ENCODE measurements around the gene TRPM1.

TRPM1 gene

DNA sequence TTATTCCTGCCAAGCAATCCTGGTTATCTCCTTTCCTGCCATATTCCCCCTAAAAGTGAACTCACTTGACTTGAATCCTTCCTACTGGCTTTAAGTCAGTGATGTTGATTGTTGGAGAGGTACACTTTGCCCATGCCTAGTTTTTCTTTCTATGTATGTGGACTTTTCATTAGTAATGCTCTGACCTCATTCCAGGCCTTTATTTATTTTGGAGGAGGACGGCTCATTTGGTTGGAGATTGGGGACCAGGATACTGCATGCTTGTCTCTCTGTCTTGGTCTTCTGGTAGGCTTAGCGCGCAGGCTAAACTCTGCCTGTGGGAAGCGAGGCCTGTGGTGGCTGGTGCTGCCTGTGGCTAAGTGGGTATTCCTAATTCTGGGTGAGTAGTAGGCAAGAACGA is 81.0 kb downstream of the TRPM1 start:
- DNase-seq (ENCODE audit: low read depth in 2 of 3, low spot score in 2 of 3): no peak

DNA sequence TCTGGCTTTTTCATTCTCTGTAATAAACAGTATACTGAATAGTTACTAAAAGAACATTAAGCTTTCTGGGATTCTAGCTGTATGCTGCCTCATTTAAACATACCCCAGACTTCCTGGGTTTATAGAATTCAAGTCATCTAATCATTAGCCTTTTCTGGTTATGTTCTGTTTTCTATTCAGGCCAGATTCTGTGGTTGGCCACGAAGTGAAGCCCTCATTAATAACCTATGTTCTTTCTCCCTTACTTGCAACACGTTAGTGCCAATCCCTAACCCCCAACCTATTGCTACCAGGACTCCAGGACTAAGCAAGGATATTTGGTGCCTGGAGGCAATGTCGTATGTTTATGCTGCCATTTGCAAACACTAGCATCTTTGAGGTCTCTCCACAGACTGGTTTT is 81.5 kb downstream of the TRPM1 start:
- no peak for DNase-seq (ENCODE audit: low read depth in 2 of 3, low spot score in 2 of 3)

DNA sequence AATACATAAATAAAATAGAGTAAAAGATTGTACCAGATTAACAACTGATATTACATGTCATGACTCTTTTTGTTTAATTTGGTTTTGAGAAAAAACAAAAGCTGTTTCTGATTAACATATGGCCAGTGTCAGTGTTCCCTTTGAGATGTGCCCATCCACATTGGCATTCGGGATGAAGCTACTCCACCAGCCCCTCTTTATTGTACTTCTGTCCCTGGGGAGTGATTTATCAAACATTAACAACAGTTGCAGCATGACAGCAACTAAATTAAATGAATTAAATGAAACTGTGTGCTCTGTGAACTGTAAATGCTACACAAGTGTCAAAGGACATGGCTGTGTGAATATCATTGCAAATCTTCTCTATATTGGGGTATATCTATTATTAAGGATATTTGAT is 84.2 kb downstream of the TRPM1 start:
- no peak for DNase-seq (ENCODE audit: low read depth in 2 of 3, low spot score in 2 of 3)

- DNase-seq (ENCODE audit: low read depth in 2 of 3, low spot score in 2 of 3): no peak
Observed at GRCh38 chr15:31016446-31016915, 85.0 kb downstream of the TRPM1 start.

DNA sequence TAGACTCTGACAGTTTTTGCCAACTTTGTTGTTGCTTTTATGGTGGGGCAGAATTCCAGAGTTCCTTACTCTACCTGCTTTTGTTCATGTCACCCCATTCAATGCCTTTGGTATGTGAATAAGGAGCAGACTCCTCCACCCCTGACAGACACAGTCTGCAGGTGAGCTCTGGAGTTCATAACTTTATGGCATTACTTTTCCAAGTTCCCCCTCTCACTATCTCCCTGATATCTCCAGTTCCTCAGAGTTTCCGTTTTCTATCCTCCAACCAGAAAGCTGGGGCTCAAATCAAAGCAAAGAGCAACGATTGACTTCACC is 87.0 kb downstream of the TRPM1 start:
- no peak for DNase-seq (ENCODE audit: low read depth in 2 of 3, low spot score in 2 of 3)

DNA sequence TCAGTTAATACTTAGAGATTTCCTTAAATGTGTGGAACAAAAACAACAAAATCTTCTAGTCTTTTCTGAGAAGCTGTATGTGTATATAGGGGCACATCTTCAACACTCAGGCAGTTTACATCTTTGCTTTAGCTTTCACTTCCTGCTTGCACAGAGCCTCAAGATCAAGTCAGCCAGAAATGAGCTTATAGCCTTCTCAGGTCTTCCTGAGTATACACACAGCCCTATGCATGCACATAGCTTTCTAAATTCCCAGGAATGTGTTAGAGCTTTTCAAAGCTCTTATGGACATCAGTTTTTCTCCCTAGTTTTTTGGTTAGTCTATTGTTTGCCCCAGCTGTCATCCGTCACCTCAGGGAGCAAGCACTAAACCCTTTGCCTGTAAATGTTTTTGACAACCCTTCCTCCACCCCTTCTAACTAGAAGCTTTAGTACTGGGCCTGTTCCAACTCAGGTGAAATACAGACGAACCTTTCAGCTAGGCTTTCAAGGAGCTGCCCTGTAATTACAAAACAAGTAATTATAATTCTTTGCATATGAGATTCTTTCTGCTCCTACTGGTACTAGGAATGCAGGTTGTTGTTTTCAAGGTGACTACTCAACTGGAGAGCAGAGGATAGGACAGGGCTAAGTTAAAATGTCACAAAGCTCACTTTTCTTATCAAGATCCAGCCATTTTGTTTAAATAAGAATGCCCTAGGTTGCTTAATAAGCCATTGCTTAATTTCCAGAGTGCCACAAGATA is 87.5 kb downstream of the TRPM1 start:
- no peak for DNase-seq (ENCODE audit: low read depth in 2 of 3, low spot score in 2 of 3)

DNA sequence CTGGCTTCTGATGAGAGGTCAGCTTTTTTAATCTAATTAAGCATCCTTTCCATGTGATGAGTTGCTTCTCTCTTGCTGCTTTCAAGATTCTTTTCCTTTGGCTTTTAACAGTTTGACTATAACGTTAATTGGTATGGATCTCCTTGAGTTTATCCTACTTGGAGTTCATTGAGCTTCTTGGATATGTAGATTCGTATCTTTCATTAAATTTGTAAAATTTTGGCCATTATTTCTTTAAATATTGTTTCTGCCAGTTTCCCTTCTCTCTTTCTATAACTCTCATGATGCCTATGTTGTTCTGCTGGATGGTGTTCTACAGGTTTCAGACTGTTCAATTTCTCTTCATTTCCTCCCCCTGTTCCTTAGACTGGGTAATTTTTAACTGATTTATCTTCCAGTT is 89.1 kb downstream of the TRPM1 start:
- no peak for DNase-seq (ENCODE audit: low read depth in 2 of 3, low spot score in 2 of 3)

DNA sequence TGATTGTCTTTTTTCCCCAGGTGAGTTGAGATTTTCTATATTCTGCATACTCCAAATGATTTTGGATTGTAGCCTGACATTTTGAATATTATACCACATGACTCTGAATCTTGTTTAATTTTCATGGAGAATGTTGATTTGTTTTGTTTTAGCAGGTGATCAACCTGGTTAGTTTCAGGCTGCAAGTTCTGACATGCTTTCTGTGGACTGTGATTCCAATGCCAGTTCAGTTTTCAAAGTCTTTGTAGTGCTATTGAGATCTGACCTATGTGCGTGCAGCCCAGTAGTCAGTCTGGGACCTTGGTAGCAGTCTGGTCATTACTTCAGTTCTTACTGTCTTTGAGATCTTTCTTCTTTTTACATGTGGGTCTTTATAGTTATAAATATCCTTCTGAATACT is 91.5 kb downstream of the TRPM1 start:
- no peak for DNase-seq (ENCODE audit: low read depth in 2 of 3, low spot score in 2 of 3)

- no peak for DNase-seq (ENCODE audit: low read depth in 2 of 3, low spot score in 2 of 3)
Observed at GRCh38 chr15:31005660-31006059, 95.9 kb downstream of the TRPM1 start.

GRCh38 chr15:31004220-31004733 is 97.2 kb downstream of the TRPM1 start:
- DNase-seq (ENCODE audit: low read depth in 2 of 3, low spot score in 2 of 3): no peak

DNA sequence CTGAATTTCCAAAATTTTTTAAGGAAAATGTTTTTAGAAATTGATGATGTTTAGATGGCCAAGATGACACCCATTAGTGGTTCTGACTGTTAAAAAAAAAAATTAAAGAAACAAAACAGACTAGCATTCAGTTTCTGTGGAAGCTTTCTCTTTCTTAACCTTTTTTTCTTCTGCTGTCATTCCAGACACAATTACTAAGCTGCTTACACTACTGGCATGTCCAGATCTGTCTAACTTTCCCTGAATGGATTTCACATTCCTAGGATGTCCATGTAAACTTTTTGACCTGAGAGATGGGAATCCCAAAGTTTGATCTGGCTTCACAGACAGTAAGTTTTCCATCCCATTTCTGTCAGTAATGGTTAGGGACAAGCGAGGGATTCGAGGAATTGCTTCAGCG is 99.8 kb downstream of the TRPM1 start:
- no peak for DNase-seq (ENCODE audit: low read depth in 2 of 3, low spot score in 2 of 3)

- no peak for DNase-seq (ENCODE audit: low read depth in 2 of 3, low spot score in 2 of 3)
Observed at GRCh38 chr15:30999729-31000128, 101.8 kb downstream of the TRPM1 start.

GRCh38 chr15:30997270-30997669 is 104.3 kb downstream of the TRPM1 start:
- DNase-seq (ENCODE audit: low read depth in 2 of 3, low spot score in 2 of 3): no peak

- DNase-seq (ENCODE audit: low read depth in 2 of 3, low spot score in 2 of 3): no peak
Observed at GRCh38 chr15:30992249-30992864, 109.2 kb downstream of the TRPM1 start.

- peak; percentile 40 to 63 (median 60) for DNase-seq (ENCODE audit: low read depth in 2 of 3, low spot score in 2 of 3)
Observed at GRCh38 chr15:30991255-30992235, 110.0 kb downstream of the TRPM1 start, which contains the start of gene MTMR10. MTMR10 (minus strand) TSS chr15:30991628; CDS start chr15:30991506, 122 bp downstream.

GRCh38 chr15:30990446-30991254 is 110.9 kb downstream of the TRPM1 start:
- peak in 1 of 3 experiments; percentile 7 for DNase-seq (ENCODE audit: low read depth in 2 of 3, low spot score in 2 of 3)

- no peak for DNase-seq (ENCODE audit: low read depth in 2 of 3, low spot score in 2 of 3)
Observed at GRCh38 chr15:30990036-30990435, 111.5 kb downstream of the TRPM1 start.

DNA sequence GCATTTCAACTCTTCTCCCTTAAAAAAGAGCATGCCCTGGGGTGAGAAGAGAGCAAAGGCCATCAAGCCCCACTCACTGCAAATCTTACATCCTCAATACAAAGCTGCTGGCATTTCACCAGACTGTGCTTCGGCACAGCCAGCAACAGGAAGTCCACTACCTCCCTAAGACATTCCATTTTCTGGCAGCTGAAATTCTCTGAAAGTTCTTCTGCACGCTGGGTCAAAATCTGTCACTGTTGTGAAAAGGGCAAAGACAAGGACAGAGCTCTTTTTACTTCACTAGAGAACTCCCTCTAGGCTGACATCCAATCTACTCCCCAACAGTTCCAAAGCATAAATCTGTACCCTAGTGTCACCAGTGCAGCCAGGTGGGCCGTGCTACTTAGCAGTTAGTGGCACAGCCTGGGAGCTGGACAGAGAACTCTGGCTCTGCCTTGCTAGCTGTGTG is 116.4 kb downstream of the TRPM1 start:
- no peak for DNase-seq (ENCODE audit: low read depth in 2 of 3, low spot score in 2 of 3)

DNA sequence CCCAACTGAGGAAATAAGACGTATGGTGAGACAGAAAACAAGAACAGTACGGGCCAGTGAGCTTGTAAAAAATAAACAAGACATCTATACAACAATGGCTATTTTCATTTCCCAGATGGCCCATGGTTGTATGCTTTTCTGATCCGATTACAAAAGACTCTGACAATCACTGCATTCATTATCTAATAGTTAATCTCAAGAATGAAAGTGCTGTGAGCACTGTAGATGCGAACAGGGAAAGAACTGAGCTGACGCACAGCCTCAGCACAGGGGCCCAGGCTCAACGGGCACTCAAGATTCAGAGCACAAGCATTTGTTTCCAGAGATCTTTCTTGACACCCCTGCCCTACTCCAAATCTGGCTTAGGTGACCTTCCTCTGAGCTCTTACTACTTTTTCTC is 117.0 kb downstream of the TRPM1 start:
- DNase-seq (ENCODE audit: low read depth in 2 of 3, low spot score in 2 of 3): no peak

DNA sequence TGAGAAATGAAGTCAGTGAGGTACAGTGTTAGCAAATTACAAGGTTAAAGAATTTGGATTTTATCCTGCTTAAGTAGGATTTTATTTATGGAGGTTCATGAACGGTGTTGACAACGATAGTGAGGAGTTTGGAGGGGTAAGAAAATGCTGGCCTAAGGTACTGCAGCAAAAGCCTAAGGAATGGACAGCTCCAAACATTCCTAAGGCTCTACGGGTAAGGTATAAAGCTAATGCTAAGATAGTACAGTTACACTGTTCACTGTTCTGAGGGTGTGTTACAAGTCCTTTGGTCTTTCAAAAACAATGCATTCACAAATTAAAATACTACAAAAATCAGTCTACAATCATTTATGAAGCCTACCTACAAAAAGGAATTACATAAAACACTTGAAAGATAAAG is 117.4 kb downstream of the TRPM1 start:
- no peak for DNase-seq (ENCODE audit: low read depth in 2 of 3, low spot score in 2 of 3)

DNA sequence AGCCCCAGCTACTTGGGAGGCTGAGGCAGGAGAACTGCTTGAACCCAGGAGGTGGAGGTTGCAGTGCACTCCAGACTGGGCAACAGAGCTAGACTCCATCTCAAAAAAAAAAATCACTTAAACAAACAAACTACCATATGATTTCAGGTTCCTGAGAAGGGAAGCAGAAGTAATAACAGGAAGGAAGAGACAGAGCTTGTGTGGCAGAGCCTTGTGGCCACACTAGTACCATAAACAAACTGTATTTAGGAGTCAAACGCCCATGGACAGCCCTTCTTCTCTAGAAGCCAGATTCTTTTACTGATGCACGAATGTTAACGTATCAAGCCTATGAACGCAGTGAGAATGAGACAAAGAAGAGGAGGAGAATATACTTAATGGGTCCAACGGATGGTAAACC is 122.1 kb downstream of the TRPM1 start:
- no peak for DNase-seq (ENCODE audit: low read depth in 2 of 3, low spot score in 2 of 3)
